ENCODE results near the gene COL25A1. TPM values are rescaled to one million over a fixed set of nuclear protein-coding genes. Genes with fewer than 3 reads are reported as not detected.

The COL25A1 gene
- total and polyA plus RNA-seq, 4 donors = 0.61 to 4.4 (median 2.1) TPM

DNA sequence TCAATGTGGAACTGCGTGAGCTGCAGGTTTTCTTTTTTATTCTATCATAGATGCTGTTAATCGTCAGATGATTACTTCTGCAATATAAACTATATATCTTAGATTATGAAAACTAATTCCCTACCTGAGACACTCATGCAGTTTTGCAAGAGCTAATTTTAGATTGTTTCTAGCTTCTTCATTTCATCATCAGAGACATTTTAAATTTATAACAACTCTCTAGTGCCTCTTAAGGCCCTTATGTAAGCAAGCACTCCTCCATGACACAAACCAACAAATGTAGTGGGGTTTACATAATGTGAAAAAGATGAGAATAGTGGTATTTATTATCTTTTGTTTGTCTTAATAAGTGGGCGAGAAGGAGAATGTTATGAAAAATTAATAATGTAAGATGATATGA is 369.4 kb downstream of the COL25A1 start:
- Histone ChIP-seq H3K27me3 (ENCODE audit: control insufficient read depth in 4 of 4, insufficient read depth in 4 of 4, low read length in 3 of 4) (no peaks in the 10 kb centered on the region), H3K27ac (ENCODE audit: low read depth in 1 of 2, low read length in 2 of 2) (no peak overlapping the region), H3K9me3 (ENCODE audit: control insufficient read depth in 4 of 4, low read length in 3 of 4) (no peaks in the 10 kb centered on the region), H3K9ac (ENCODE audit: low read depth in 1 of 2, low read length in 2 of 2) (no peak overlapping the region), H3K4me1 (ENCODE audit: control insufficient read depth in 4 of 4, insufficient read depth in 4 of 4, low read length in 3 of 4) (no peaks in the 10 kb centered on the region), H3K36me3 (ENCODE audit: control insufficient read depth in 4 of 4, insufficient read depth in 3 of 4, low read depth in 1 of 4, low read length in 3 of 4) (no peaks in the 10 kb centered on the region), H3K4me3 (ENCODE audit: low read depth in 1 of 3, low read length in 3 of 3) (no peak overlapping the region)
- DNase-seq (ENCODE audit: low spot score) = no peak
- TF ChIP-seq RXRA (IDR thresholded peaks at IDR 0.05) (no peak), TAF1 (conservative IDR thresholded peaks at IDR 0.05) (no peak), HNF4G (IDR thresholded peaks at IDR 0.05) (no peak), FOXA2 (IDR thresholded peaks at IDR 0.05) (no peak), SP1 (IDR thresholded peaks at IDR 0.05) (no peak), HNF4A (conservative IDR thresholded peaks at IDR 0.05) (no peak), GABPA (IDR thresholded peaks at IDR 0.05 in 1 of 2, conservative IDR thresholded peaks at IDR 0.05 in 1 of 2) (no peak), NR2F2 (IDR thresholded peaks at IDR 0.05) (no peak), EGR1 (IDR thresholded peaks at IDR 0.05; ENCODE audit: low read depth in 2 of 2) (no peak), FOXA1 (IDR thresholded peaks at IDR 0.05) (no peak), YY1 (IDR thresholded peaks at IDR 0.05) (no peak), JUND (IDR thresholded peaks at IDR 0.05) (no peak), RAD21 (IDR thresholded peaks at IDR 0.05) (no peak)
- TF ChIP-seq, protein P1, sequence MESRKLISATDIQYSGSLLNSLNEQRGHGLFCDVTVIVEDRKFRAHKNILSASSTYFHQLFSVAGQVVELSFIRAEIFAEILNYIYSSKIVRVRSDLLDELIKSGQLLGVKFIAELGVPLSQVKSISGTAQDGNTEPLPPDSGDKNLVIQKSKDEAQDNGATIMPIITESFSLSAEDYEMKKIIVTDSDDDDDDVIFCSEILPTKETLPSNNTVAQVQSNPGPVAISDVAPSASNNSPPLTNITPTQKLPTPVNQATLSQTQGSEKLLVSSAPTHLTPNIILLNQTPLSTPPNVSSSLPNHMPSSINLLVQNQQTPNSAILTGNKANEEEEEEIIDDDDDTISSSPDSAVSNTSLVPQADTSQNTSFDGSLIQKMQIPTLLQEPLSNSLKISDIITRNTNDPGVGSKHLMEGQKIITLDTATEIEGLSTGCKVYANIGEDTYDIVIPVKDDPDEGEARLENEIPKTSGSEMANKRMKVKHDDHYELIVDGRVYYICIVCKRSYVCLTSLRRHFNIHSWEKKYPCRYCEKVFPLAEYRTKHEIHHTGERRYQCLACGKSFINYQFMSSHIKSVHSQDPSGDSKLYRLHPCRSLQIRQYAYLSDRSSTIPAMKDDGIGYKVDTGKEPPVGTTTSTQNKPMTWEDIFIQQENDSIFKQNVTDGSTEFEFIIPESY (IDR thresholded peaks at IDR 0.05) = no peak
- TF ChIP-seq, protein P2, sequence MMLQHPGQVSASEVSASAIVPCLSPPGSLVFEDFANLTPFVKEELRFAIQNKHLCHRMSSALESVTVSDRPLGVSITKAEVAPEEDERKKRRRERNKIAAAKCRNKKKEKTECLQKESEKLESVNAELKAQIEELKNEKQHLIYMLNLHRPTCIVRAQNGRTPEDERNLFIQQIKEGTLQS (IDR thresholded peaks at IDR 0.05) = no peak
- TF ChIP-seq, protein P3, sequence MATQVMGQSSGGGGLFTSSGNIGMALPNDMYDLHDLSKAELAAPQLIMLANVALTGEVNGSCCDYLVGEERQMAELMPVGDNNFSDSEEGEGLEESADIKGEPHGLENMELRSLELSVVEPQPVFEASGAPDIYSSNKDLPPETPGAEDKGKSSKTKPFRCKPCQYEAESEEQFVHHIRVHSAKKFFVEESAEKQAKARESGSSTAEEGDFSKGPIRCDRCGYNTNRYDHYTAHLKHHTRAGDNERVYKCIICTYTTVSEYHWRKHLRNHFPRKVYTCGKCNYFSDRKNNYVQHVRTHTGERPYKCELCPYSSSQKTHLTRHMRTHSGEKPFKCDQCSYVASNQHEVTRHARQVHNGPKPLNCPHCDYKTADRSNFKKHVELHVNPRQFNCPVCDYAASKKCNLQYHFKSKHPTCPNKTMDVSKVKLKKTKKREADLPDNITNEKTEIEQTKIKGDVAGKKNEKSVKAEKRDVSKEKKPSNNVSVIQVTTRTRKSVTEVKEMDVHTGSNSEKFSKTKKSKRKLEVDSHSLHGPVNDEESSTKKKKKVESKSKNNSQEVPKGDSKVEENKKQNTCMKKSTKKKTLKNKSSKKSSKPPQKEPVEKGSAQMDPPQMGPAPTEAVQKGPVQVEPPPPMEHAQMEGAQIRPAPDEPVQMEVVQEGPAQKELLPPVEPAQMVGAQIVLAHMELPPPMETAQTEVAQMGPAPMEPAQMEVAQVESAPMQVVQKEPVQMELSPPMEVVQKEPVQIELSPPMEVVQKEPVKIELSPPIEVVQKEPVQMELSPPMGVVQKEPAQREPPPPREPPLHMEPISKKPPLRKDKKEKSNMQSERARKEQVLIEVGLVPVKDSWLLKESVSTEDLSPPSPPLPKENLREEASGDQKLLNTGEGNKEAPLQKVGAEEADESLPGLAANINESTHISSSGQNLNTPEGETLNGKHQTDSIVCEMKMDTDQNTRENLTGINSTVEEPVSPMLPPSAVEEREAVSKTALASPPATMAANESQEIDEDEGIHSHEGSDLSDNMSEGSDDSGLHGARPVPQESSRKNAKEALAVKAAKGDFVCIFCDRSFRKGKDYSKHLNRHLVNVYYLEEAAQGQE (IDR thresholded peaks at IDR 0.05) = no peak
- TF ChIP-seq, protein P4, sequence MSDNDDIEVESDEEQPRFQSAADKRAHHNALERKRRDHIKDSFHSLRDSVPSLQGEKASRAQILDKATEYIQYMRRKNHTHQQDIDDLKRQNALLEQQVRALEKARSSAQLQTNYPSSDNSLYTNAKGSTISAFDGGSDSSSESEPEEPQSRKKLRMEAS (IDR thresholded peaks at IDR 0.05) = no peak
- TF ChIP-seq, protein P5, sequence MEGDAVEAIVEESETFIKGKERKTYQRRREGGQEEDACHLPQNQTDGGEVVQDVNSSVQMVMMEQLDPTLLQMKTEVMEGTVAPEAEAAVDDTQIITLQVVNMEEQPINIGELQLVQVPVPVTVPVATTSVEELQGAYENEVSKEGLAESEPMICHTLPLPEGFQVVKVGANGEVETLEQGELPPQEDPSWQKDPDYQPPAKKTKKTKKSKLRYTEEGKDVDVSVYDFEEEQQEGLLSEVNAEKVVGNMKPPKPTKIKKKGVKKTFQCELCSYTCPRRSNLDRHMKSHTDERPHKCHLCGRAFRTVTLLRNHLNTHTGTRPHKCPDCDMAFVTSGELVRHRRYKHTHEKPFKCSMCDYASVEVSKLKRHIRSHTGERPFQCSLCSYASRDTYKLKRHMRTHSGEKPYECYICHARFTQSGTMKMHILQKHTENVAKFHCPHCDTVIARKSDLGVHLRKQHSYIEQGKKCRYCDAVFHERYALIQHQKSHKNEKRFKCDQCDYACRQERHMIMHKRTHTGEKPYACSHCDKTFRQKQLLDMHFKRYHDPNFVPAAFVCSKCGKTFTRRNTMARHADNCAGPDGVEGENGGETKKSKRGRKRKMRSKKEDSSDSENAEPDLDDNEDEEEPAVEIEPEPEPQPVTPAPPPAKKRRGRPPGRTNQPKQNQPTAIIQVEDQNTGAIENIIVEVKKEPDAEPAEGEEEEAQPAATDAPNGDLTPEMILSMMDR (IDR thresholded peaks at IDR 0.05; ENCODE audit: low read depth, low read length, missing input control) = no peak
- 60% methylated on average over 3 of the region's 3 CpGs for WGBS
